HG02852 (cell line): ENCODE measurements around the gene ADCY1.

Source experiments
- ATAC-seq: cut with Tn5 transposase; IDR thresholded peaks from one replicate; pipeline ENCODE4 v1.9.1; 2021; ENCODE audit warnings: mild to moderate bottlenecking, moderate library complexity; ENCODE audit not compliant: unreplicated experiment

The ADCY1 gene

GRCh38 chr7:45708046-45708950, 134.1 kb downstream of the ADCY1 start:
- no peak for ATAC-seq

GRCh38 chr7:45709168-45710042, 135.2 kb downstream of the ADCY1 start:
- no peak for ATAC-seq

- ATAC-seq, result no peak
These were observed 136.3 kb downstream of the ADCY1 start for GRCh38 chr7:45710271-45711160.

GRCh38 chr7:45711161-45711490, 137.0 kb downstream of the ADCY1 start:
- no peak for ATAC-seq

GRCh38 chr7:45712057-45712689, 138.0 kb downstream of the ADCY1 start:
- ATAC-seq, result no peak

- ATAC-seq, result no peak
These were observed 138.9 kb downstream of the ADCY1 start for GRCh38 chr7:45712872-45713668.

- ATAC-seq, result no peak
These were observed 139.7 kb downstream of the ADCY1 start for GRCh38 chr7:45713669-45714520.

GRCh38 chr7:45714521-45714820, 140.3 kb downstream of the ADCY1 start:
- ATAC-seq, result no peak

GRCh38 chr7:45715471-45716352, 141.5 kb downstream of the ADCY1 start:
- ATAC-seq, result no peak

GRCh38 chr7:45716380-45717203, 142.4 kb downstream of the ADCY1 start:
- no peak for ATAC-seq

- no peak for ATAC-seq
These were observed 143.5 kb downstream of the ADCY1 start for GRCh38 chr7:45717537-45718235.

- no peak for ATAC-seq
These were observed 144.5 kb downstream of the ADCY1 start for GRCh38 chr7:45718464-45719330.

- no peak for ATAC-seq
These were observed 146.8 kb downstream of the ADCY1 start for GRCh38 chr7:45720989-45721388.

- ATAC-seq, result no peak
These were observed 147.8 kb downstream of the ADCY1 start for GRCh38 chr7:45721686-45722598.
